Brain microvascular endothelial cell (primary cell): ENCODE measurements around the gene BRWD1.

Source experiments
- DNase-seq: peaks from one replicate; pipeline ENCODE4 v3.0.0-alpha.2; 2020
- H3K27ac ChIP-seq: fragments of 250-450 bp; sonication (Bioruptor Pico); 2 replicates; pipeline ENCODE4 v1.5.1; 2020; ENCODE audit warnings: mild to moderate bottlenecking, moderate library complexity
- H3K27me3 ChIP-seq: fragments of 250-450 bp; sonication (Bioruptor Pico); replicated peaks from 2 replicates; pipeline ENCODE4 v1.5.1; 2020; ENCODE audit warnings: mild to moderate bottlenecking
- H3K36me3 ChIP-seq: fragments of 250-450 bp; sonication (Bioruptor Pico); replicated peaks from 2 replicates; pipeline ENCODE4 v1.5.1; 2020; ENCODE audit warnings: mild to moderate bottlenecking
- H3K4me3 ChIP-seq: 2 replicates; pipeline ENCODE4 v1.5.1; 2011; ENCODE audit warnings: low read depth, mild to moderate bottlenecking, control low read depth, low read length, moderate library complexity
- CTCF ChIP-seq: IDR thresholded peaks from 2 replicates; pipeline ENCODE4 v1.5.1; 2011; ENCODE audit warnings: low read depth, mild to moderate bottlenecking, moderate library complexity, low read length, control low read depth, inconsistent platforms; ENCODE audit errors: missing control alignments
- in situ Hi-C: cut with HindIII; loops from 2 replicates; pipeline ENCODE4 v1.10.0; 2017; ENCODE audit warnings: low sequenced_read_pairs, low pct_ligation_motif_present

BRWD1 gene

DNA sequence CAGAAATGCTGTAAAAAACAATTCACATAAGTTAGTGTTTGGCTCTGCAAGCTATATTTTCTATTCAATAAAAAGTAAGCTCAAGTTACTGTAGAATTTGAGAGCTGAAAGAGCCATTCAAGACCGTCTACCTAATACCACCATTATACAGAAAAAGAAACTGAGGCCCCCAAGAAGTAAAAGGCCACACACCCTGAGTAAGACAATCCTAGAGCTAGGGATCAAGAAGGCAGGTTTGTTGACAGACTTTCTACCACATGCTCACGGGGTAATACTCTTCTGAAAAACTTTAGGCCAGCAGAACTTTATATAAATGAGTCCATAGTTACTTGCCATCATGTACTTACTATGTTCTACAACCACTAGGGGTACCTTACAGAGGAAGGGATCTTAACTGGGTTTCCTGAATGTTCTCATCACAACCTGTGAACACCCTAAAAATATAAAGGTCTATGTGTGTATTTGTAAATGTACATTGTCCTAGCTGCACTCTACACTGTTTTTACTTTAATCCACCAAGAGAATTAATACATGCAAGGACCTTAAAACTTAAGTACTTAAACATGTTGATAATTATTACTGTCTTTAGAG is 132.9 kb downstream of the BRWD1 start:
- DNase-seq, result no peak
- no peaks in the 10 kb centered on the region for H3K27me3 ChIP-seq
- H3K36me3 ChIP-seq, result peaks cover 7% of the 10 kb centered on the region
- in situ Hi-C loops, result no loop called here
- TF ChIP-seq CTCF, result peak; percentile 35
- H3K4me3 ChIP-seq, result no peak overlapping the region
- no peak overlapping the region for H3K27ac ChIP-seq

DNA sequence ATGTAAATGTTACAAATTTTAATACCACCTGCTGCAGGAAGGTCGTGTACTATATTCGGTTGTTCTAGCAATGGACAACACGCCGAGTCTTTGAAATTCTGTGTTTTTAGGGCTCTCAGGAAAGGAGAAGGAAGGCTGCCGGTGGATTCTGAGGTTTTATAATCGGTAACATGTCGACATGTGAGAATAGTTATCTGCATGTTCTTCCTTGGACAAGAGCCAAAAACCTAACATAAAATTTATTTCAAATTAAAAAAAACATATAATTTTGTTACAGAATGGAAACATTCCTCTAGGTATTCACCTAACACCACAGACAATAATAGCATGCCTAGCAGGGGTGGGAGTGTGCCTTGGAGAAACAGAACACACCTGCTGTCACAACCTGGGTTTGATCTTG is 135.0 kb downstream of the BRWD1 start:
- peaks cover 16% of the 10 kb centered on the region for H3K36me3 ChIP-seq
- no peak overlapping the region for H3K27ac ChIP-seq
- TF ChIP-seq CTCF, result no peak
- H3K4me3 ChIP-seq, result no peak overlapping the region
- in situ Hi-C loops, result no loop called here
- no peak for DNase-seq
- no peaks in the 10 kb centered on the region for H3K27me3 ChIP-seq

GRCh38 chr21:39176271-39176709 is 137.1 kb downstream of the BRWD1 start:
- TF ChIP-seq CTCF, result no peak
- Histone ChIP-seq H3K27me3 (no peaks in the 10 kb centered on the region), H3K27ac (no peak overlapping the region), H3K36me3 (peaks cover 23% of the 10 kb centered on the region), H3K4me3 (no peak overlapping the region)
- no peak for DNase-seq
- in situ Hi-C loops, result no loop called here

DNA sequence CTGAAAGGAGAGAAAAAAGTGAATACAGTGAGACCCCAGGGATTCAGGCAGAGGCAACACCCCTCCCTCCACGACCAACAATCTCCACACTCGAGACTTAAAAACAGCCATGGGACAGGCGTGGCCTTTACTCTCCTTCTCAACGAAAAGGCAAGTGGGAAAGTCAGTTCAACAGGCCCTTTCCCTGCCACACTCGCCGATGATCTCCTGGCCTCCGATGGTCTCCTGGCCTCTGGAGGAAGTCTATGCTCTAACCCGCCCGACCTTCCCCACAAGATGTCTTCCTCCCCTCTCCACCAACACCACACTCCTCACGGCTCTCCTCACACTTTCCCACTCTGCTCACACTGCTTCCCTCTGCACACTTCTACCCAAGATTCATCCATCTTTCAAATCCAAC is 137.8 kb downstream of the BRWD1 start:
- no peak for TF ChIP-seq CTCF
- Histone ChIP-seq H3K36me3 (peaks cover 27% of the 10 kb centered on the region), H3K4me3 (no peak overlapping the region), H3K27ac (no peak overlapping the region), H3K27me3 (no peaks in the 10 kb centered on the region)
- DNase-seq, result no peak
- in situ Hi-C loops, result no loop called here

GRCh38 chr21:39175154-39175553 is 138.3 kb downstream of the BRWD1 start:
- no peak overlapping the region for H3K27ac ChIP-seq
- H3K4me3 ChIP-seq, result no peak overlapping the region
- no peaks in the 10 kb centered on the region for H3K27me3 ChIP-seq
- peaks cover 26% of the 10 kb centered on the region for H3K36me3 ChIP-seq
- TF ChIP-seq CTCF, result peak; percentile 5
- no peak for DNase-seq
- in situ Hi-C loops, result no loop called here
